Ectodermal cell (in vitro differentiated cells): ENCODE measurements around the gene OR6C4.
"Not testable (repeated sequence)": the region's sequence is repeated elsewhere in the genome, so short reads cannot be mapped to it uniquely, and the experiment has no call there.

Source experiments
- H3K27ac ChIP-seq: 2 replicates; pipeline ENCODE4 v1.7.0; 2013; ENCODE audit warnings: mild to moderate bottlenecking, low read depth, low read length; ENCODE audit not compliant: insufficient read depth, poor library complexity, severe bottlenecking
- H3K27me3 ChIP-seq: 2 replicates; pipeline ENCODE4 v1.7.0; 2013; ENCODE audit warnings: mild to moderate bottlenecking, low read length; ENCODE audit not compliant: insufficient read depth, control insufficient read depth, poor library complexity, severe bottlenecking
- H3K36me3 ChIP-seq: one replicate; pipeline ENCODE4 v1.7.0; 2013; ENCODE audit warnings: low read length; ENCODE audit not compliant: control insufficient read depth, insufficient read depth
- H3K4me1 ChIP-seq: one replicate; pipeline ENCODE4 v1.7.0; 2013; ENCODE audit warnings: low read length; ENCODE audit not compliant: control insufficient read depth, insufficient read depth
- H3K4me3 ChIP-seq: 2 replicates; pipeline ENCODE4 v1.7.0; 2013; ENCODE audit warnings: low read depth, low read length, control low read depth; ENCODE audit not compliant: insufficient read depth
- H3K9me3 ChIP-seq: 2 replicates; pipeline ENCODE4 v1.7.0; 2013; ENCODE audit warnings: mild to moderate bottlenecking, low read length, moderate library complexity; ENCODE audit not compliant: control insufficient read depth
- WGBS, 2 experiments: methylation state at CpG; one replicate each; pipeline ENCODE4 v1.1.7; 2013; ENCODE audit warnings: missing lambda C conversion rate in 2 of 2; 5-methylcytosine and 5-hydroxymethylcytosine counted together

OR6C4 gene

GRCh38 chr12:55582066-55582465 is 32.7 kb downstream of the OR6C4 start:
- Histone ChIP-seq H3K36me3 (no peaks in the 10 kb centered on the region), H3K9me3 (no peaks in the 10 kb centered on the region), H3K27me3 (no peaks in the 10 kb centered on the region), H3K4me1 (no peaks in the 10 kb centered on the region), H3K27ac (no peak overlapping the region), H3K4me3 (no peak overlapping the region)
- 90 to 93% methylated on average over 2 of the region's 2 CpGs for WGBS, 2 experiments

GRCh38 chr12:55585817-55586216 is 36.4 kb downstream of the OR6C4 start:
- no peak overlapping the region for H3K4me3 ChIP-seq
- H3K36me3 ChIP-seq: no peaks in the 10 kb centered on the region
- 89 to 92% methylated on average over 1 to 2 of the region's 2 CpGs for WGBS, 2 experiments
- no peaks in the 10 kb centered on the region for H3K9me3 ChIP-seq
- no peaks in the 10 kb centered on the region for H3K4me1 ChIP-seq
- H3K27ac ChIP-seq: no peak overlapping the region
- H3K27me3 ChIP-seq: no peaks in the 10 kb centered on the region

GRCh38 chr12:55590152-55590551 is 40.8 kb downstream of the OR6C4 start:
- not testable (repeated sequence) for H3K4me1 ChIP-seq, H3K4me3 ChIP-seq, H3K9me3 ChIP-seq, H3K27me3 ChIP-seq, H3K27ac ChIP-seq, H3K36me3 ChIP-seq
- WGBS, 2 experiments: 68 to 71% methylated on average over 11 to 12 of the region's 12 CpGs
